Stimulated activated CD8-positive, alpha-beta memory T cell treated with anti-CD3 and anti-CD28 coated beads, Interleukin-7, amount 100 ng/mL, for 48 hours (primary cell): Measurements from ENCODE around the gene ECSCR.
"Not testable (repeated sequence)": the region's sequence is repeated elsewhere in the genome, so short reads cannot be mapped to it uniquely, and the experiment has no call there.

Source experiments
- DNase-seq, 2 donors: peaks; one replicate each; pipeline ENCODE4 v3.0.0-alpha.2; 2020; ENCODE audit warnings: low read depth in 1 of 2; ENCODE audit errors: extremely low read depth in 1 of 2

ECSCR gene

GRCh38 chr5:139414581-139415130 is 47.9 kb downstream of the ECSCR start:
- no peak for DNase-seq

- DNase-seq = no peak
Observed at GRCh38 chr5:139413963-139414362, 48.6 kb downstream of the ECSCR start.

GRCh38 chr5:139413153-139413552 is 49.4 kb downstream of the ECSCR start:
- DNase-seq = no peak

- no peak for DNase-seq
Observed at GRCh38 chr5:139410993-139411828, 51.3 kb downstream of the ECSCR start.

- no peak for DNase-seq
Observed at GRCh38 chr5:139410121-139410992, 52.2 kb downstream of the ECSCR start.

- not testable (repeated sequence) for DNase-seq
Observed at GRCh38 chr5:139409116-139409515, 53.4 kb downstream of the ECSCR start.

GRCh38 chr5:139408191-139408590 is 54.4 kb downstream of the ECSCR start:
- DNase-seq = no peak

GRCh38 chr5:139407517-139407916 is 55.0 kb downstream of the ECSCR start:
- DNase-seq = no peak

- no peak for DNase-seq
Observed at GRCh38 chr5:139406963-139407362, 55.6 kb downstream of the ECSCR start.

- no peak for DNase-seq
Observed at GRCh38 chr5:139404484-139404840, 58.1 kb downstream of the ECSCR start.

- peak; percentile 97 to 98 for DNase-seq
Observed at GRCh38 chr5:139403787-139404483, 58.6 kb downstream of the ECSCR start, which contains the start of gene SPATA24. Gene SPATA24, minus strand, starts transcription at chr5:139404089. Its CDS starts 29 bp downstream, at chr5:139404060.

- DNase-seq = no peak
Observed at GRCh38 chr5:139403418-139403786, 59.1 kb downstream of the ECSCR start.

- no peak for DNase-seq
Observed at GRCh38 chr5:139402561-139403158, 59.9 kb downstream of the ECSCR start.

- DNase-seq = no peak
Observed at GRCh38 chr5:139401546-139401945, 61.0 kb downstream of the ECSCR start.

- DNase-seq = no peak
Observed at GRCh38 chr5:139399501-139400121, 62.9 kb downstream of the ECSCR start.
